GM20431 (cell line): ENCODE data around the gene UNC5CL.

ENCODE experiments used
- in situ Hi-C: fragments of 300-500 bp; cut with MseI, MboI; formaldehyde crosslinking; loops from one replicate; pipeline ENCODE4 v1.15.0; 2020; ENCODE audit warnings: low sequenced_read_pairs; ENCODE audit not compliant: unreplicated experiment

Gene UNC5CL, protein sequence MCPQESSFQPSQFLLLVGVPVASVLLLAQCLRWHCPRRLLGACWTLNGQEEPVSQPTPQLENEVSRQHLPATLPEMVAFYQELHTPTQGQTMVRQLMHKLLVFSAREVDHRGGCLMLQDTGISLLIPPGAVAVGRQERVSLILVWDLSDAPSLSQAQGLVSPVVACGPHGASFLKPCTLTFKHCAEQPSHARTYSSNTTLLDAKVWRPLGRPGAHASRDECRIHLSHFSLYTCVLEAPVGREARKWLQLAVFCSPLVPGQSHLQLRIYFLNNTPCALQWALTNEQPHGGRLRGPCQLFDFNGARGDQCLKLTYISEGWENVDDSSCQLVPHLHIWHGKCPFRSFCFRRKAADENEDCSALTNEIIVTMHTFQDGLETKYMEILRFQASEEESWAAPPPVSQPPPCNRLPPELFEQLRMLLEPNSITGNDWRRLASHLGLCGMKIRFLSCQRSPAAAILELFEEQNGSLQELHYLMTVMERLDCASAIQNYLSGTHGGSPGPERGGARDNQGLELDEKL

DNA sequence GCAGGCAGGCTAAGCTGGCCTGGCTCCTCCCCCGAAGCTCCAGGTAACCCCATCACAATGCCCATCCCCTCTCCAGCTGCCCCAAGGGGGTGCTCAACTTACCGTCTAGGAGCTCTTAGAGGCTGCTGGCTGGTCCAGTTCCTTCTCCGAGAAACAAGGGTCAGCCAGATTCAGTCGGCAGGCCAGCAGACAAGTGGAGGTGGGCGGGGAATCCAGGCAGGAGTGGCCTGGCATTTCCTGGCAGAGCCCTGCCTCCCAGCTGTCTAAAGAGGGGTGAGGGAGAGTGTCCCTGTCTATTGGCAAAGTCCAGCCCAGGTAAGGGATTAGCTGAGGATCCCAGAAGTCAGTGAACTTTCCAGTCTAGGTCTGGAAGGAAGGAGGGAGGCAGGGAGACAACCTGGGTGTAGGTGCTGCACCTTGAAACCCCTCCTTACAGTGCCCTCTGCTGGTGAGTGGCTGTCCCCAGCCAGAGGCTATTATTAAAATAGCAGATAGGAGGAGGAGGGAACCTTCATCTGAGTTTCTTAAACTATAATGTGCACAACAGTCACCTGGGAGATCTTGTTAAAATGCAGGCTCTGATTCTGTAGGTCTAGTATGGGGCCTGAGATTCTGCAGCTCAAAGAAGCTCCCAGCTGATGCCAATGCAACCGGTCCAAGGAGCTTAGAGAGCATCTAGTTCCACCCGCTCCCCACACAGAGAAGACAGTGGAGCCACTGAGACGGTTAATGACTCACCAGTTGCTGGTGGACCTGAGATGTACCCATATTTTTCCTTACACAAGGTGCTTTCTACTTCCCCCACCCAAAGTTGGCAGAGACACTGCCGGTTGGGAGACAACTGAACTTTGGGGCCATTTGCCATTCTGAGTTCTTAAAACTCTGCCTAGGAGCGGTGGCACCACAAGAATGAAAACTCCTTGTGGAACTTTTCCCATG lies at the start of gene UNC5CL:
UNC5CL (minus strand) TSS at position 162 of the 939 bp plus-strand sequence. CDS start 4,147 bp downstream, outside the sequence.
- in situ Hi-C loops = no loop called here

DNA sequence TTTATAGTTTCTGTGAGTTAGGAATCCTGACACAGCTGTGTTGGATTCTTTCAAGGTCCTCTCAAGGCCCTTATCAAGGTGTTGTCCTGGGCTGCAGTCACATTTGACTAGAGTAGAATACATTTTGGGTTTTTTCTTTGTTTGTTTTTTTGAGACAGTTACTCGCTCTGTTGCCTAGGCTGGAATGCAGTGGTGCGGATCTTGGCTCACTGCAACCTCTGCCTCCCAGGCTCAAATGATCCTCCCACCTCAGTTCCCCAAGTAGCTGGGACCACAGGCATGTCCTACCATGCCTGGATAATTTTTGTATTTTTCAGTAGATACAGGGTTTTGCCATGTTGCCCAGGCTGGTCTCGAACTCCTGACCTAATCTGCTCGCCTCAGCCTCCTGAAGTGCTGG lies 49.4 kb upstream of the UNC5CL start:
- in situ Hi-C loops = no loop called here

DNA sequence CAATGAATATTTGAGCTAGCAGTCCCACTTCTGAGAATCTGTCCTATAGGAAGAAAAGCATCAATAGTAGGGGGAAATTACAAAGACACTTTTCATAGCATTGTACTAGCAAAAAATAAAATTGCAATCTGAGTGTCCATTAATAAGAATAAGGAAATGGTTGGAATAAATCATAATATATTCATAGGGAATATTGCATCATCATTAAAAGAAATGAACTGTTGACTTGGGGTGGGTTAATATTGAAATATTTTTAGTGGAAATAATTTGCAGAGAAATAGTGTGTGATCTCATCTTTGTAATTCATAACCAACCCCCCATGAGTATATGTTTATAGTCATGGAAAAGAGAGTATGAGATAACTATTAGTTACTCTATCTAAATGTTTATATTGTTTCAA lies 46.2 kb upstream of the UNC5CL start:
- in situ Hi-C loops = no loop called here

DNA sequence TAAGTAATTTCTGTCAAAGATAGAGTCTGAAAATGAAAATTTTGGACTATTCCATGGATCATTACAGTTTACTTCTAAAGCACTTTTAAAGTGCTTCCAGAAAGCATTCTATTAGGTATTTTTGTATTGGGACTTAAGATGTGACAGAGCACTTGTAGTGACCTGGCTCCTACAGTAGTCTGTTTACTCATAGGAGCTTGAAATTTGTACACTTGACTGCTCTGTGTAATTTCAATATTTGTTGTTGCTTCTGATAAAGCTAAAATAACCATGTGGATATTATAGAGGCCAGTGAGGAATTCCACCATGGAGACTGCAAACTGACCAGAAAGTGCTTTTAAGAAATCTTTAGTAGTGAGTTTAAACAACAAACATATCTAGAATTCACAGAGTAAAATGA lies 44.1 kb upstream of the UNC5CL start:
- in situ Hi-C loops = no loop called here

DNA sequence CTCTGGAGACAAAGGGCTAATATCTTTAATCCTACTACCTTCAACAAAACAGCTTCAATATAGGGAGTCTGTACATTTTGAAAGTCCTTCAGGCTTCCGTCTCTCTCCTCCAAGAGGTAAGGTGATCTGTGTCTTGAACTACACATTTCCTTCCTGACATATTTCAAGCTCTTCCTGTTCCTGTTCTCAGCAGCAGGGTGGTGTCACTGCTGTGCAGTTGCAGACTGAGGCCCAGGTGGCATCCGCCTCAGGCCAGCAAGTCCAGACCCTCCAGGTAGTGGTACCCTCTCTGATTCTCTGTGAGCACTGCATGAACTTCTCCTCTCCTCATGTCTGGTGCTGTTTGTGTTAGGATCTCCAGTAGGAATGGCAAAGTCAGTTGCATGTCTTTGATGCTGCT lies 41.6 kb upstream of the UNC5CL start:
- in situ Hi-C loops = no loop called here

DNA sequence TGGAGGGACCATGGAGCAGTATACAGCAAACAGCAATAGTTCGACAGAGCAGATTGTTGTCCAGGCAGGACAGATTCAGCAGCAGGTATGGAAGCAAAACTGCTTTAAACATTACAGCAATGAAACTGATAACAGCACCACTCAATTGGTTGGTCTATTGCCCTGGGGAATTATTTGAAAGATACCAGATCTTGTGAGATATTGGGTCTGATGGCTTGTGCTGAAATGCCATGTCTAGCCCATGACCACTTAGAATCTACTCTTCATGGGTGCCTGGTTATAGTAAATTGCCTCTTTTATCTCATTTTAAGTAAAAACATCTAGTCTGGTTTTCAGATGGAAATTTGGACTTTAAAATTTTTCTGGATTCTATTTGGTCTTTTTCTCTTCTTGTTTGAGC lies 40.1 kb upstream of the UNC5CL start:
- in situ Hi-C loops = no loop called here

DNA sequence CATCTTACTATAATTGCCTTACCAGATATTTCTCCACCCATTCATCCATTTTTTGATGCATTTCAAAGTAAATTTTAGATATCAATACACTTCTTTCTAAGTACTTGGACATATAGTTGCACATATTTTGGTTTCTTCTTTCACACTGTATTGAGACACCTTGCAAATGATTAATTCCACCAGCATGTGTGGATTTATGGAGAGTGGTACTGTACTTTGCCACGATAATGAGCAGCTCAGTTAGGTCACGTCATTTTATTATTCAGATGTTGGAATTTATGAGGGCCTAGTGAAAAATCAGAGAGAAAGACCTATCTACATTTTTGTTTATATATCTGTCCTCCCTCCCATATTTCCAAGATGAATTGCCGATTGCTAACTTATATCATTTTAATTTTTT lies 39.1 kb upstream of the UNC5CL start:
- in situ Hi-C loops = no loop called here

DNA sequence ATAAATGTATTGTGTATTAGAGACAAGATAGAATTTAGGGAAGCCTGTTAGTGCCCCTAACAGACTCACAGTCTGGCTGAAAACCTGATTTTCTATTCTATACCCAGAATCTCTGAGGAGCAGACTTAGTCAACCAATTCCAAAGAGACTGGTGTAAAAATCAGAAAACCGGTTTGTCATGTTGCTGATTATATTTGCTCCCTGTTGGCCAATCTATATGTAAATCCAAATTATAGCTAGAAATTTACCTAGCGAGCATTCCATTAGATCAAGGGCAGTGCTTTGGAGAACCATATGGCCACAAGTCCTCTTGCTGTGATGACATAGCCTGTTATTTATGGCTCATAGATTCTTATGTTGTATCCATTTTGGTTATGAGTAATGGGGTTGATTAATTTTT lies 38.5 kb upstream of the UNC5CL start:
- in situ Hi-C loops = no loop called here

DNA sequence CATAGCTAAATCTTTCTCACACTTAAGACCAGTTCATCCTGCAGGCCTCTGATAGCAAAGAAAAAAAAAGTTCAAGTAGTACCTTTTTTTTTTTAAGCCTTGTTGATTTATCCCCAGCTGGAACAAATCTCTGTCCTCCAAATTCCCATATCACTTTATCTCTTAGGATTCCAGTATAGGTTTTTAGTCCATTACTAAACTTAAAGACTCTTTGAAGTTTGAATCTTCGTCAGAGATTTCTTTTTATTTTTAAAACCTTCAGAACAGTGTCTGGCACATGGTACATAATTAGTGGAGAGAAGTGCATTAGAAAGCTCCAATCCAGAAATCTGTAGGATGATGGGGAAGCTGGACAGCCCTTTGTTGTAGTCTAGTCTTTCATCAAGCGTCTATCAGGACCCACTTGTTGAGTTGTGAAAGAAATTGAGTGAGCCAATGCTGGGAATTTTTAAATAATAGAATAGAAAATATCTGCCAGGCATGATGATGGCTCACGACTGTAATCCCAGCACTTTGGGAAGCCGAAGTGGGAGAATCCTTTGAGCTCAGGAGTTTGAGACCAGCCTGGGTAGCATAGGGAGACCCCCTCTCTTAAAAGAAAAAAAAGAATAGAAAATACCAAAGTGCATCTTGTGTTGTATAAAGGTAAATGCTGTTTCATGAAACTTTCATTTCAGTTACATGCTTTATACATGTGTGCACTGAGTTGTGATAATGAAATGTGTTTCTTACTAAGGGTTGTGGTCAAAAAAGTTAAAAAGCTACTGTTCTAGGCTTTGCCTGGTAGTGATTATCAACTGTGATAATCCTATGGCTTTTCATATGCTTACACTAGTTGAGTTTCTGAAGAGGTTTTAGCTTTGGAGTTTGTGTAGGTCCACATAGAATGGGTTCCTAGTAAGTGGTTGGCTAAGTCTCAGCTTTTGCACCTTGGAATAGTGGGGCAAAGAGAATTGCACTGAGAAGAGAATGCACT lies 36.9 kb upstream of the UNC5CL start:
- in situ Hi-C loops = no loop called here

DNA sequence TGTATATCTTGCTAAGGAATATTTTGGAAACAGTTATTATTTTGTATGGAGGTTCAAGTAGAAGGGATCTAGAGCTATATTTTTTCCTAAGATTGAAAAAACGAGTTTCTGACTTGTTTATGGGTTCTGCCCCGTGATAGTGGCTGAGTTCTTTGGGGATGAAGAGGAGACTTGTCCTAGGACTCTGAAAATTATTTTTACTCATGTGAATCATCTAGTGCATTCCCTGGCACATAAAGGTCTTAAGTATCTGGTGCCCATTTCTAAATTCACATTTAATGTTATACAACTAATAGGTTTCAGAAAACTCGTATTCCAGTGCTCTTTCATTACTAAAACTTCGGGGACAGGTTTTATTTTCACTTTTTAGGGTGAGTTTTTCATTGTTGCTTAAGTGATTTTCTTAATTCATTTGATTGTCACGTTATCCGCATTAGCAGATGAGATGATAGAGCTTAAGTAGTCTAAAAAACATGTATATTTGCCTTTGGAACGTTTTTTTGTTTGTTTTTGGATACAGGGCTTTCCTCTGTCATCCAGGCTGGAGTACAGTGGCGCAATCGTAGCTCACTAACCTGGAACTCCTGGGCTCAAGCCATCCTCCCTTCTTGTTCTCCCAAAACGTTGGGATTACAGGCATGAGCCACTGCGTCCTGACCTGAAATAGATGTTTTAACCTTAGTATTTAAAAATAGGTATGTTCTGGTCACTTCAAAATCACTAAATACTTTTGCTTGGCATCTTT lies 35.8 kb upstream of the UNC5CL start:
- in situ Hi-C loops = no loop called here

DNA sequence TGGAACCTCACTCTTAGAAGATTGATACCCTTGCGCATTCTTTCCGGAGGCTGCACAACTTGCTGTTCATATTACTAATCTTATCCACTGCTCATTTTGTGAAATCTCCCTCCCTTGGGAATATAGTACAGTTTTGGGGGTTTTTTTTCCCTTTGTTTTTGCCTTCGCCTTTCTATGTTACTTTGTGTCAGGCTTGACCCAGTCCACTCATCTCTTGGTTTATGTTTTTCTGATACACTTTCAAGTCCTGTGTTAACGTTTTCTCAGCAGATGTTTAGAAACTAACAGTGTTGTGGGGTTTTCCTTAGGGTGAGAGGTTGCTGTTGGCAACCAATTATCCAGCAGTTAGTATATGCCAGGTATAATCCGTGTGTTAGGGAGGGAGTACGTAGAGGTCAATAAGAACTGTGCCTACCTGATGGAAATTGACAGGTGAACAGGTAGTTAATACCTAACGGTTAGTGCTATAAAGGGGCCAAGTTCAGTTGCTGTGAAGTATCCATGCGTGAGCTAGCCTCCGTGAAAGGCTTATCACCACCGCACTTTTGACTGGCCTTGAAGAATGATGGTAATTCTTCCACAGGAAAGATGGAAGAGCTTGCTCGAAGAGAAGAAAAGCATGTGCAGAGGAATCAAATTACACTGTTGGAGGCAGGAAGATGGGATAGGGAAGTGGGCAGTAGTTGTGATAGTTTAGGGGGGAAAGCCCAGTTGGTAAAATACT lies 35.1 kb upstream of the UNC5CL start:
- in situ Hi-C loops = no loop called here

DNA sequence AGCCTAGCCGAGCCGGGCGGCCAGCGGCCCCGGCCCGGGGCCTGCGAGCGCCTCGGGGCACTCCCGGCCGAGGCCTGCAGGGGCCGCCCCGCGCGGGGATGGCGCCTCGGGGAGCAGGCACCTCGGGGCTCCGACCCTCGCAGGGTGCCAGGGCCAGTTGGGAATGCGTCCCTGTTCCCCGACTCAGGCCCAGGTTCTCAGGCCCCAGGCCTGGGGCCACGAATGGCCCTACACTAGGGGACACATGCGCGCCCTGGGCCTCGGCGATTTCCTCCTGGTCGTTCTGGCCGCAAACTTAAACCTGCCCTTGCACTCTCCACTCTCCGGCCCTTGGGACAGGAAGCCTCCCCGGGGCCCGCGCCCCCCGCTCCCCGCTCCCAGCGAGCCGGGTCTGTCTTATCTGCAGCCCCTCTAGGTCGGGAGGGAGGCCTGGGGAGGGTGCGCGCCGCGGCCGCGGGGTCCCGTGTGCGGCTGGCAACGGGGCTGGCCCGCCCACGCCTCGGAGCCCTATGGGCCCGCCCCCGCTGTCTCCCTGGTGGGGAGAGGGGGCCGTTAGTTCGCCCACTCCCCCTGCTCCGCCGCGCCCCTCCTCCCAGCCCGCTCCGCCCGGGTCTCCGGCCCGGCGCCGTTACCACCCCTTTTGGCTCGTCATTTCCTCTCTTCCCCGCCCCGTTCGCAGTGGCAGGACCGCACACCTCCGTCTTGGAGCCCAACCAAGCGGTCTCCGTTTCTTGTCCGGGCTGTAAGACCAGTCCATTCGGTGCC lies 34.4 kb upstream of the UNC5CL start:
- in situ Hi-C loops = no loop called here

DNA sequence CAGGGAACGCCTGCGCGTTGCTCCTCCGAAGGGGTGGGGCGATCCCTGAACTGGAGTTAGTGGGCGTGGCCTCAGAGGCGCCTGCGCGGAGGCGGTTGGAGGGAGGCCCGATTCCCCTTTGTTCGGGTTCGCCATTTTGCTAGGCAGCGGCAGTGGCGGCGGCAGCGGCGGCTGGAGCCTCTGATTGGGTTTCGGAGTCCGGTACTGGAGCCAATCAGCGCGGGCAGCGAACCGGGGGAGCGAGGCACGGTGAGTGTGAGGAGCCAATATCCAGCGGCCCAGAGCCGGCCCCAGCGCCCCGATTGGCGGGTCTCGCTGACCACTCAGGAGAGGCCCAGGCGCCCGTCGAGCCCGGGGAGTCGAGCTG lies 33.8 kb upstream of the UNC5CL start, which contains the start of gene NFYA:
NFYA (plus strand) TSS at position 139 of the 367 bp plus-strand sequence. CDS start 6,116 bp downstream, outside the sequence.
- in situ Hi-C loops = no loop called here

DNA sequence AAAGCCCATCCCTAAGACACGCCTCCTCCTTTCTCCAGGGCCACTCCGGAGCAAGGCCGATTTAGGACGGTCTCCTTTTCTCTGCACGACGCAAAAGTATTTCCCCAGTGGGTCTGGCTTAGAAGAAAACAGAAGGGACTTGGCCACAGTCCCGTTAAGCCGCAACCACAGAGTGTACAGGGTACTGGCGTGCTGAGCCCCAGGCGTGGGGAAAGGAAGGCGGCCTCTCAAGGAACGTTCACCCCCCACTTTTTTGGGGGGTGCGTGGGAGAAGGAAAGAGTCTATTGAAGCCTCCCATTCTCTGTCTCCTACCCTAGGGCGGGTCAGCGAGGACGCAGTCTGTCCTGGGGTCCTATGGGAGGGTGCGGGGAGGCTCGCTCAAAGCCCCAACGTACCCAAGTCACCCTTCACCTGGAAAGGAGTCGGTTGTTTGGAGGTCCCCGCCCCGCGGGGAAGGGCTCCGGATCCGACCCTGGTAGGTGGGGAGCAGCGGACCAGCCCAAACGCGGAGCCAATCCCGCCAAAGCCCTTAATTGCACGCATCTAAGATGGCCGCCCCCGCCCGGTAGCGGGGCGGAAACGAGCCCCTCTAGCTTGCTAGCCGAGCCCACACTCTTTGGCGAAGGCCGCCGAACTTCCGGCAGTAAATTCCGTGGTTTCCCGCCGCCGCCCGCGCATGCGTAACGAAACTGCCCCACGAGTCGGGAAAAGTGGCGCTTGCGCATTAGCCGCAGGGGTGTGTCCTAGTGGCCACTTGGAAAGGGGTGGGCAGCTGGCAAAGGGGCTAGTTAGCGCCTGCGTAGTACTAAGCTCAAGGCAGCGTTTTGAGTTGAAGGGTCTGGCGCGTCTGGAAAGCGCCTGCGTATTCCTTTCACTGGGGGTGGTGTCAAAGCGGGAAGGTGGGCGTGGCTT lies 33.2 kb upstream of the UNC5CL start, which contains the start of gene OARD1:
OARD1 (minus strand) TSS at position 434 of the 913 bp plus-strand sequence. CDS start 722 bp downstream, outside the sequence.
- in situ Hi-C loops = no loop called here

DNA sequence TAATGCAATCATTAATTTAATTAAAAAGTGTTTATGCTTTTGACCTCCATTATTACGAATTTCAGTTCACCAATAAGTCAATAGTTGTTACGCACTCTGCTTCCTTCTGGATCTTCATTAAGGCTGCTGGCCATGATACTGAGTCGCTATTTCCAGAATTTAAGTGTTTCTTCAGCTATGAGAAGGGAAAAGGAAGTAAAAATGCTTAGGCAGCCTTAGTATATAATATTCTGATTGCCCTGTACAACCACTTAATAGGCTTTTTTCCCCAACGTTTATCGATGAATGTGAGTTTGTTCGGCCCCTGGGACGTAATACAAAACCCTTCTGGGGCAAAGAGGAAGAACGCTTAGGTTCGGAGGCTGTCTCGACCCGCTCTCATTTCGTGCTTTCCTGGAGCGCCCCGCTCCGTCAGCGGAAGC lies 32.5 kb upstream of the UNC5CL start:
- in situ Hi-C loops = no loop called here

DNA sequence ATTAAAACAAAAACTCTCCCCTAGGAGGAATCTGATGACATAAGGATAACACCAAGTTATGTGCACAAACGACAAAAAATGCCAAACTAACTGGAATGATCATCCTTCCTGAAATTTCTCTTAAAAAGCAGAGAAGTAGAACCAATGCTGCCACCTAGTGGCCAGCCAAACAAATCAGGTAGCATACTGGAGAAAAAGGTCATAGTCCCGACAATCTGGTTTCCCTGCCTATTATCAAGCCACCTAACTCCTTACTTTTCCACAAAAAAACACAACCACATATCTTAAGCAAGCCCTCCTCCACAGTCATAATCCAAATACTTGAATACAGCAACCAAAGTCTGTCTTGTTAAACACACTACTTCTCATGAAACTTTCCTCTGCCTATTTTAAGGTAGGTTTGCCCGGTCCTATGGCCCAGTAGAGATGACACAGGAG lies 27.9 kb upstream of the UNC5CL start:
- in situ Hi-C loops = no loop called here
